Epithelial cell of prostate (primary cell): ENCODE data around the gene ADORA1.

ENCODE experiments used
- DNase-seq: peaks from one replicate; pipeline ENCODE4 v3.0.0-alpha.2; 2011; ENCODE audit warnings: low read depth, low spot score
- H3K27ac ChIP-seq: fragments of 450-650 bp; 2 replicates; pipeline ENCODE4 v1.5.1; 2017; ENCODE audit warnings: mild to moderate bottlenecking

The ADORA1 gene

GRCh38 chr1:203169770-203170520 lies 42.4 kb downstream of the ADORA1 start:
- no peak overlapping the region for H3K27ac ChIP-seq
- no peak for DNase-seq

DNA sequence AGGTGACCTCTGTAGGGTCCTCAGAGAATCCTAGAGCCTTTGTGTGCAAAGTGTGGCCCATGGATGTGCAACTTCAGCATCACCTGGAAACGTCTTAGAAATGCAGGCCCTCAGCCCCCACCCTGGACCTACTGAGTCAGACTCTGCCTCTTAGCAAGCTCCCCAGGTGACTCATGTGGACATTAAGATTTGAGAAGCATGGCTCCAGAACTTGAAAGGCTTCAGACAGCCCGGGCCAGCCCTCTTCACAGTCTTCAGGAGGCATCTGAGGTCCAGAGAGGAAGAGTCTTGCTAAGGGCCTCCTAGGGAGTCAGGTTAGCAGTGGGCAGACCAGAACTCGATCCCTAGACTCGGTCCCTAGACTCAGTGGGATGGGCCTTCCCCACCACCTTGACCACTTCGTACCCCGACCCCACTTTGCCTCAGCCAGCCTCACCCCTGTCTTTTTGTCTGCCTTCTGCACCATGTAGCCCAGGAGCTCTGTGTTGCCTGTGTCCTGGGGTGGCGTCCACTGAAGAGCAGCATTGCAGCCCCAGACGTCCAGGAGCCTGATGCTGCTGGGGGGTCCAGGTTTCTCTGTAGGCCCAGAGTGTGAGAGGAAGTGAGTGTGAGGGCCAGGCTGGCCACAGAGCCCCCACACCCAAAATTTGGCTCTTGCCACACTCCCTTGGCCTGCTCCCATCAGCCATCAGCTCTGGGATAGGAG lies 43.3 kb downstream of the ADORA1 start:
- no peak overlapping the region for H3K27ac ChIP-seq
- peak; percentile 18 for DNase-seq

DNA sequence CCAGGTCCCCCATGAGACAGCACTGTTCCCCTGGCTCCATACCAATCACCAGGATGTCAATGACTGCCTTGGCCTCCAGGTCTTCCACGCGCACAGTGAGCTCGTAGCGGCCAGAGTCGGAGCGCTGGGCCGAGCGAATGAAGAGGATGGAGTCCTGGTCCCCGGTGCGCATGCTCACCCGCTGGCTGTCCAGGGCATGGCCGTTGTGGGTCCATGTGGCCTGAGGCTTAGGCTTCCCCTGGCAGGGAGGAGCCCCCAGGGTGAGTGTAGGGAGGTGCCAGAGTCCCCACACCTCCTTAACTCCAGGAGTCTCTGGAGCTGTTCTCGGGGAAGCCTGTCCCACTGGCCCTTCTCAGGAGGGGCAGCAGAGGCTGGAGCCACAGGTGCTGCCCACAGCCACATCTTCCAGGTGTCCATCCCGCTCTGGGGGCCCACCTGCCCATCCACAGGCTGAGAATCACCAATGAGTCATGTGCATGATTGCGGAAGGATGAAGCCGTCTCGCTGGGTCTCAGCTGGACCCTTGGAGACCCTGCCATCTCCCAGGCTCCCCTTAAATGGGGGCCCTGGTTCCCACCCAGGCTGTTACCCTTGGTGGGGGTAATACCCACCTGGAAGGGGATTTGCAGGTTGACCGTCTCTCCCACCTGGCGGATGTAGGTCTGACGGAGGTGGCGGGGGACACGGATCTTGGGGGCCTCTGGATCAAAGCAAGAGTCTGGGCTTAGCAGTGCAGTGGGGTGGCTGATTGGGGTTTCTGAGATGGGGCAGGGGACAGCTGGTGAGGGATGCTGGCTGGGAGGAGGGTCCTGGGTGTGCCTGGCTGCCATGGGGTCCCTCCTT lies 44.0 kb downstream of the ADORA1 start:
- no peak overlapping the region for H3K27ac ChIP-seq
- DNase-seq: no peak

GRCh38 chr1:203172184-203173010 lies 44.9 kb downstream of the ADORA1 start:
- no peak for DNase-seq
- H3K27ac ChIP-seq: no peak overlapping the region

GRCh38 chr1:203173011-203173555 lies 45.6 kb downstream of the ADORA1 start:
- DNase-seq: no peak
- no peak overlapping the region for H3K27ac ChIP-seq

DNA sequence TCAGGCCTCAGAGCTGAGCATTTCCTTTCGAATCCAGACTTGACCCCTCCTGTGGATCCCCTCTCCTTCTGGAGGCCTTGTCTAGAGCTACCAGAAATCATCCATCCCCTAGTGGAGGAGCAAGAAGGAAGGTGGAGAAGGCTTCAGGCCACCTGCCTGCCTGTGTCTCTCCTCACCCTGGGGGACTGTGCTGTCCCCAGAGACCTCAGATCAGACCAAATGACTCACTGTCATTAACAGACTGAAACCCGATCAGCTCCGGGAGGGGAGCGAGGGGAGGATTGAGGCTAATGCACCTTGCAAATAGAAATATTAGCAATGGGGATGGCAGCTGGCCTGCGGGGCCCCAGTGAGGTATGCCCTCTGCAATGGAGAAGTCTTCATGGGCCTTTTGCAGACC lies 46.0 kb downstream of the ADORA1 start:
- H3K27ac ChIP-seq: no peak overlapping the region
- DNase-seq: no peak

GRCh38 chr1:203174324-203174985 lies 46.9 kb downstream of the ADORA1 start:
- no peak for DNase-seq
- no peak overlapping the region for H3K27ac ChIP-seq

DNA sequence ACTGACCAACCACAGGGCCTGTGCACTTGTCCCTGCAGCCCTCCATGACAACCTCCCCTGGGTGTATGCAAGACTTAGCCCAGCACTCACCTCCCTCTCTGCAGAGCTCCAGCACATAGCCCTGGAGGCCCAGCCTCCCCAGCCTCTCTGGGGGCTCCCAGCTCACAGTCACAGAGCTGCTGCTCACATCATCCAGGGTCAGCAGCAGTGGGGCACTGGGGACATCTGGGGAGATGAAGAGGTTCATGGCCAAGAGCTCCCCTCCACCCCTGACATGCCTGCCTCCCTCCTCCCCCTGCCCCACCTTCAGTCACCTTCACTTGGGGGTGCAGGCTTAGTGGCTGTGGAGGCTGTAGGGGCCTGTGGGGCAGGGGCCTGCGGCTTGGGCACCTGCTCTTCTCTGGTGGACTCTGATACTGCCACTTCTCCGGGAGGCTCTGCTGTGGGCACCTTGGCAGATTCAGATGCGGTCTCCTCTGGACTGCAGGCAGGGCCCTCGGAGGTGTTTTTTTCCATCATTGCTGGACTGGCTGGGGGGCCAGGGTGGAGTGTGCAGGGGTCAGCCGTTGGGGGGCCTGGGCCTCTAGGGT lies 47.8 kb downstream of the ADORA1 start, which contains the start of gene MYBPH:
MYBPH (minus strand) TSS at position 590 of the 590 bp plus-strand sequence; CDS start at position 519, 71 bp downstream.
- DNase-seq: no peak
- H3K27ac ChIP-seq: no peak within 1 kb of the TSS

- H3K27ac ChIP-seq: no peak overlapping the region
- no peak for DNase-seq
Measured at GRCh38 chr1:203175827-203176241, 48.3 kb downstream of the ADORA1 start.

- no peak for DNase-seq
- no peak overlapping the region for H3K27ac ChIP-seq
Measured at GRCh38 chr1:203176273-203177035, 48.9 kb downstream of the ADORA1 start.

- no peak overlapping the region for H3K27ac ChIP-seq
- DNase-seq: no peak
Measured at GRCh38 chr1:203177036-203177405, 49.5 kb downstream of the ADORA1 start.

- DNase-seq: no peak
- H3K27ac ChIP-seq: no peak overlapping the region
Measured at GRCh38 chr1:203177470-203178039, 50.0 kb downstream of the ADORA1 start.

GRCh38 chr1:203178083-203178482 lies 50.6 kb downstream of the ADORA1 start:
- no peak overlapping the region for H3K27ac ChIP-seq
- DNase-seq: no peak

GRCh38 chr1:203178821-203179666 lies 51.5 kb downstream of the ADORA1 start:
- no peak for DNase-seq
- no peak overlapping the region for H3K27ac ChIP-seq

DNA sequence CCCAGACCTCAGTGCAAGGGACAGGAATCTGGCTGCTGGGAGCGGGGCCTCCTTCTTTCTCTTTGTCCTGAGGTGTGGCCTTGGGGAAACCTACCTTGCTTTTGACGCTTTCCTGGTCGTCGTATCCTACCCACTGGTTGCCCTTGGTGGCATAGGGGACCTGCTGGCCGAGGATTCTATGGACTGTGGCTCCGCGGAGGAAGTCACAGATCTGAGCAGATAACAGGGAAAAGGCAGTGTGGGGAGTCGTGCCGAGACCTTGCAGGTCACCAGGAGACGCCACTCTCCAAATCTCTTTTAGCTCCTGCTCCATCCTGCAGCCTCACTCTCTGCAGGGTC lies 52.1 kb downstream of the ADORA1 start:
- H3K27ac ChIP-seq: no peak overlapping the region
- no peak for DNase-seq

DNA sequence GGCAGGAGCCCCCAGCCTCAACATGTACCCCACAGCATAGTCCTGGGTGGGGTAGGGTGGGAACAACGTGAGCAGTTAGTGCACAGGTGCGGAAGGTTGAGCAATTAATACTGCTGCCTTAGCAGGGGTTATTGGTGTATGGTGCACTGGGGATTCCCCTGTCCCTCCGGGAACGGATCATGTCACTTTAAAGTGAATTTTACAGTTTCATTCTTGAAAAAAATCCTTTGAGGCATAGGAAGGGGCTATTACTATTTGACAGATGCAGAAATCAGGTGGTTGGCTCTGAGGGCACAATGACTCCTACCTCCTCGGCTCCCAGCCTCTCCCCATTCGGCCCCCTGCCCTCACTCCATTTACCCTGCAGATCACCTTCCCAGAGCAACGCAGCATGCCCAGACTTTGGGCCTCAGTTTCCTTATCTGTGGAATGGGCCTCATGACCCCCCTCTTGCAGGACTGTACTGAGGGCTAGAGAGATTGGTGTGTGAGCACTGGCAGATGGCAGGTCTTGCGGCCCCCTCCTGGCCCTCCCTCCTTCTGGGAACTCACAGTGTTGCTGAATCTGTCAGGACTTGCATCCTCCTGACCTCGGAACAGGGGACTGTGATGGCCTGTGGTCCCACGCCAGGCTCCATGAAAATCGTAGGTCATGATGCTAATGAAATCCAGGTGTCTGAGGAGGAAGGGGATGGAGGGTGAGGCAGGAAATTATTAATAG lies 53.2 kb downstream of the ADORA1 start:
- no peak overlapping the region for H3K27ac ChIP-seq
- no peak for DNase-seq
